Measurements from ENCODE around the gene MADCAM1.

DNA sequence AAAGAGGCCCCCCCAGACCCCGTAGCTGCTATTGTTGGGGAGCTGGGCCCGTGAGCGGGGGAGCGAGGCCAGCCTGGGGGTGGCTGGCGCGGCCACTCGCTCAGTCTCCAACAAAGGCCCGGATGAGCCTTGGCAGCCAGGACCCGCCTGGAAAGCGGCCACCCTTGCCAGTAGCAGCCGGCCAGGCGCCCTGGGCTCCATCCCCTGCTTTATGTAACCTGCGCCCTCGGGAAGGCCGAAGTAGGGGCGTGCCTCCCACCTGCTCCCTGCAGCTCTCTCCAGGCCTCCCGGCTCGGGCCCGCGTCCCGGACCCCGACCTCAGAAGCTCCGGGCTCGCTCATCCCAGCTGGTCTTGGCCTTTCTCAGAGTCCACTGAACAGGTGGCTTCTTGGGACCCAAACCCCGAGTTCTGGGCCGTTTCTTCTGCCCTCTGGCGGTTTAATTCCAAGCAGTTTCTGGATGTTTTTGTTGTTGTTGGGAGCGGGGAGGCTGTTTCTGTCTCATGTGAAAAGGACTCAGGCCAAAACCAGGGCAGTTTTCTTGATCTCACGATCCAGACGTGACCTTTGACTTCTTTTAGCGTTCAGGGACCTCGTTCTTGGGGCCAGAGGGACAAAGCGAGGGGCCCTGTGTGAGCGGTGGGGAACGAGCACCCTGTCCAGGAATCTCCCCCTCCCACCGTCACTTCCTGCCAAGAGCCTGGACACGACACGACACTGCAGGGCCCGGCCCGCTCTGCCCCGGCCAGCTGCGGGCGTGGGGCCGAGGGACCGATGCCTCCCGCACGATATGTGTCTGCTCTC, 36.5 kb downstream of the MADCAM1 start:
- TF ChIP-seq, protein P1, sequence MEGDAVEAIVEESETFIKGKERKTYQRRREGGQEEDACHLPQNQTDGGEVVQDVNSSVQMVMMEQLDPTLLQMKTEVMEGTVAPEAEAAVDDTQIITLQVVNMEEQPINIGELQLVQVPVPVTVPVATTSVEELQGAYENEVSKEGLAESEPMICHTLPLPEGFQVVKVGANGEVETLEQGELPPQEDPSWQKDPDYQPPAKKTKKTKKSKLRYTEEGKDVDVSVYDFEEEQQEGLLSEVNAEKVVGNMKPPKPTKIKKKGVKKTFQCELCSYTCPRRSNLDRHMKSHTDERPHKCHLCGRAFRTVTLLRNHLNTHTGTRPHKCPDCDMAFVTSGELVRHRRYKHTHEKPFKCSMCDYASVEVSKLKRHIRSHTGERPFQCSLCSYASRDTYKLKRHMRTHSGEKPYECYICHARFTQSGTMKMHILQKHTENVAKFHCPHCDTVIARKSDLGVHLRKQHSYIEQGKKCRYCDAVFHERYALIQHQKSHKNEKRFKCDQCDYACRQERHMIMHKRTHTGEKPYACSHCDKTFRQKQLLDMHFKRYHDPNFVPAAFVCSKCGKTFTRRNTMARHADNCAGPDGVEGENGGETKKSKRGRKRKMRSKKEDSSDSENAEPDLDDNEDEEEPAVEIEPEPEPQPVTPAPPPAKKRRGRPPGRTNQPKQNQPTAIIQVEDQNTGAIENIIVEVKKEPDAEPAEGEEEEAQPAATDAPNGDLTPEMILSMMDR (IDR thresholded peaks at IDR 0.05; ENCODE audit: low read length), result peak; percentile 67
- no peak for TF ChIP-seq EZH2 (optimal IDR thresholded peaks at IDR 0.05; ENCODE audit: low read depth, low read length)
